Measurements from ENCODE around the gene IPO13.

The IPO13 gene

DNA sequence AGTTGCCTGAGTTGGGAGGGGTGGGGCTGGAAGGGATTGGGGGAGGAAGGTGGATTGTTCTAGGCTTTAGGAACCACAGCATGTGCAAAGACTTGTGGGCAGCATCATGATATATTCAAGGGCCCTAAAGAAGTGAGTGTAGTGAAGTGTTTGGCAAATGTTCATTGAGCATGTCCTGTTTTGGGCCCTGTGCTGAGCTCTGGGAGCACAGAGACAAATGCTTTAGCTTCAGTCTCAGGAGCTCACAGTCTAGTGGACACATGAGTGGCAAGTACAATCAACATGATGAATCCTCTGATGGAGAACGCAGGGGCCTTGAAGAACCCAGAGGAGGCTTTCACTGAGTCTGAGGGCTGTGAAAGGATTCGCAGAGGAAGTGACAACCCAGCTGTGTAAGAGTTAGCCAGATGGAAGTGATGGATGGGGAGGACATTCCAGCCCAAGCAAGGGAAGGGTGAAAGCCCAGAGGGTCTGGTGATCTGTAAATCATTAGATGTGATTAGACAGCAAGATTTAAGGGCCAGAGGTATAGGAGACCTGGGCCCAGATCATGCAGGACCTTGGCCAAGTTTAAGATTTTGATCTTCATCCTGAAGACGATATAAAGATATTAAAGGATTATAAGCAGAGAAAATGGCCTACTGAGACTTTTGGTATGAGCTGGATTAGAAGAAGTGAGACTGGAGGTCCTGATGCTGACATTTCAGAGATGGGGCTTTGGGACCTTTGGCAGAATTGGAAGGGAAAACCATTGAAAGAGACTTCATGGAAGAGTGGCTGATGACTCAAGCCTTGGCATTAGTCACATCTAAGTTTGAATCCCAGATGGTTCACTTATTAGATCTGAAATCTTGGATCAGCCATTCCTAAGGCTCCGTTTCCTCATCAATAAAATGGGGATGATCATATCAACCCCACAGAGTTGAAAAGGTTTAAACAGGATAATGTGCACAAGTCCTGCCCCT is 4.6 kb downstream of the IPO13 start:
- DNase-seq = no peak

DNA sequence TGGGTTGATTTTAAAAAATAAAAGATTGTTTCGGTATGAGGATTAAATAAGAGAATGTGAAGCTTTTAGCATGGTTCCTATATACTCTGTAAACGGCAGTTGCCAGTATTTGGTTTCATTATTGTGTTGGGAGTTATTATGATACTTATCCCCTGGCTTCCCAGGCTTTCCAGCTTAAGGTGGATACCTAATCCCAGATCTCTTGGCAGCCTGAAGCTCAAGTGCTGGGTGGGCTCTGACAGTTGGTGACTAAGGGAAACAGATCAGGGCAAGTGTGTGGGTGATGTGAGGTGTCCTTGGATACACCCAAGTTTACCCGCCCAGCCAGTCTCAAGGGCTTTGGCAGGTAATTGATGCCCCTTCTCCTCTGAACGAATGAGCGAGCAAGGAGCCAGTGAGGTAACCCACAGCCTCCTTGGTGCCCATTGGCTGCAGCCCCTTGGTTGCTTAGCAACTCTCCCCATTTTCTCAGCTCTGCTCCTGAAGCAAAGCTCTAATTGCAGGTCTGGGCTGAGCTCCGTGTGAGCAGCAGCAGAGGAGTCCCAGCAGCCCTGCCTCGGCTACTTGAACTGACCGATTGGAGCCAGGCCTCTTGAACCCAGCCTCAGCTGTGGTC is 6.1 kb downstream of the IPO13 start:
- no peak for DNase-seq

DNA sequence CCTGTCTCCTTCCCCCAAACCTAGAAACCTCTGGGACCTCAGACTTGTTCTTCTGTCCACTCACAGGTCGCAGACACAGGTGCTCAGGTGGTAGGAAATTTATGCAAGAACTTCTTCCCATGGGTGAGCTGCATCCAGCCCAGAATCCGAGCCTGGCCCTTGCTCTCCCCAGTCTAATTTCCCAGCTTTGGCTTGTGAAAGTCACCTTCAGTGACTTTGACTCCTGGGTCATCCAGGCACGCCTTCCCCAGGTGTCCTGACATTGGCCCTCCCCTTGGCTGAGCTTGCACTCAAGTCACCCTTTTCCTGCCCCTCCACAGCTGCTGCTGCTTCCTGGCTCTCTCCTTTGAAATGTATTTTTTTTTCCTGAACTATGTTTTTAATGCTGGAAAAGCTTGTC is 6.6 kb downstream of the IPO13 start:
- DNase-seq = no peak

DNA sequence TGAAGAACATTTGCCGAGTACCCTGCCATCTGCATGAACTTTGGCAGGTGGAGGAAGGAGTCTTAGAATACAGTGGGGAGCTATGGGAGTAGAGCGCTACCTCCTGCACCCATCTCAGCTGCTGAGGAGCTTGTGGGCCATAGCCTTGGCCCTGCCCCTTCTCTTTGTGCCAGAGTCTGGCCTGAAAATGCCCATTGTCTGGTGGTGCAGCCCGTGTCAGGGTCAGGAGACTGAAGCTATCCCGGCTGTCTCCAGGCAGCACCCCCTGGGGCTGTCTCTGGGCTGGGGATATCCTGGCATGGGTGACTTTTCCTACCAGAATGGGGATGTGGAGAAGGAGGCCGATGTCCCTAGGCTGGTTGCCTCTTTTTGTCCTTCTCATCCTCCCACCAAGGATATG is 7.3 kb downstream of the IPO13 start:
- no peak for DNase-seq

DNA sequence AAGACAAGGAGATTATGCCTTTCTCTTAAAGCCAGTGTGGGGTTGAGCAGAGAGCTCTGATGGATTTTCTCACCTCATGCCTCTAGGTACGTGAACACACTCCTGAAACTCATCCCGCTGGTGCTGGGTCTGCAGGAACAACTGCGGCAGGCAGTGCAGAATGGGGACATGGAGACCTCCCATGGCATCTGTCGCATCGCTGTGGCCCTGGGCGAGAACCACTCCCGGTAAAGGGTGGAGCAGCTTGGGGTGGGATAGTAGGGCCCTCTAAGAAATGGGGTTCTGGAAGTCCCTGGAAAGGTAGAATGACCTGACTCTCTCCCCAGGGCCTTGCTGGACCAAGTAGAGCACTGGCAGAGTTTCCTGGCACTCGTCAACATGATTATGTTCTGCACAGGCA is 9.5 kb downstream of the IPO13 start:
- DNase-seq = no peak

DNA sequence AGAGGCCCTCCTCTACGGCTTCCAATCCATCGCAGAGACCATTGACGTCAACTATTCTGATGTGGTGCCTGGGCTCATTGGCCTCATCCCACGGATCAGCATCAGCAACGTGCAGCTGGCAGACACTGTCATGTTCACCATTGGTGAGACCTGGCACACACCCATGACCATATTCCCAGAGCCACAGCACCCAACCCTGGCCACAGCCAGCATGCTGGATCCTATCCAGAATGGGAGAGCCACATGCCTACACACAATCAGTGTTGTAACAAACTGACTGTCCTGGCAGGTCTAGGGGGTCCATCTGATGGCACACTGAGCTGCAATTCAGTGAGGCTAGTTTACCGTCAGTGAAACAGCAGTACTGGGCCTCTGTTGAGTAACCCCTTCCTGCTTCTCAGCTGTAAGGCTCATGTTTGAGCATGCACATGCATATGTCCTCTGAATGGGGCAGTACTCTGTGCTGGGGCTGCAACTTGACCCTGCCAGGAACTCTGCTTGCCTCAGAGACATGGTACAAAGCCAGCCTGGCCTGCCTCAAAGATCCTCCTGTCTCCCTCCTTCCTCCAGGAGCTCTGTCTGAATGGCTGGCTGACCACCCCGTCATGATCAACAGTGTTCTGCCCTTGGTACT is 10.8 kb downstream of the IPO13 start:
- no peak for DNase-seq

DNA sequence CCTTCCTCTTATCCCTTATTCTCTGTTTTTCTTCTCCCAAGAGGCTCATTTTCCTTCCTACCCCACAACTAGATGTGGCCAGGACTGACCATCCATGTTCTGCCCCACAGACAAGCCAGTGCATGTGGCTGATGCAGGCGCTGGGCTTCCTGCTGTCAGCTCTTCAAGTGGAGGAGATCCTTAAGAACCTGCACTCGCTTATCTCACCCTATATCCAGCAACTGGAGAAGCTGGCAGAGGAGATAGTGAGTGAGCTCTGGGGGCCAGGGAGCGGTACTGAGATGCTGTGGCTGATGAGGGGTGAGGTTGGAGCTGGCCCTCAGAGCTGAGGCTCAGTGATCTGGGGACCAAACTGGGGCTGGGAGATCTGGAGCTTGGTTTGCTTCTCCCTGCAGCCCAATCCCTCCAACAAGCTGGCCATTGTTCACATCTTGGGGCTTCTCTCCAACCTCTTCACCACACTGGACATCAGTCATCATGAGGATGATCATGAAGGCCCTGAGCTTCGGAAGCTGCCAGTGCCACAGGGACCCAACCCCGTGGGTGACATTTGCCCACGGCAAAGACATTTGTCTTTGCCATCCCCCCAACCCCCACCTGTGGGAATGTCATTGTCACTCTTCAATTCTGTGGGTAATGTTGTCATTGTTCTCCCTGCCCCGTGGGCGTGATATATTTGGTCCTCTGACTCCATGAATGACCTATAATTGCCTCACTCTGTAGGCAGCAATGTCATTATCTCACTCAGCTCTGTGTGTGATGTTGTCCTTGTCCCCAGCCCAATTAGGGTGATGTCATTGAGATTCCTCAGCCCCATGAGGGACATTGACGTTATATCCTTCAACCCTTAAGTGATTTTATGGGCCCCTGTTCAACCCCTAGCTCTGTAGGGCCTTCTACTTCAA is 11.9 kb downstream of the IPO13 start:
- DNase-seq = no peak

DNA sequence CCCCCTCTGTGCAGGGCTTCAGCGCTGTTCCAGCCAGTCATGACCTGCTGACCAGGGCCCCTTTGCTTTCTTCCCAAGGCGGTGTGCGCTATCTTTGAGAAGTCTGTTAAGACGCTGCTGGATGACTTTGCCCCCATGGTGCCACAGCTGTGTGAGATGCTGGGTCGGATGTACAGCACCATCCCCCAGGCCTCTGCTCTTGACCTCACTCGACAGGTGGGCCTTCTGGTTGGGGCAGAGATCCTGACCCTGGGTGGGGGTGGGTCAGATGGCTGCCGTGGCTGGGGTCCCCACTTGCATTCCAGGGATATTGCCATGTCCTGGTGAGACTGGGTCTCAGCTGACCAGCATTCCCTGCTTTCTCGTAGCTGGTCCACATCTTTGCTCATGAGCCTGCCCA is 14.0 kb downstream of the IPO13 start:
- no peak for DNase-seq

DNA sequence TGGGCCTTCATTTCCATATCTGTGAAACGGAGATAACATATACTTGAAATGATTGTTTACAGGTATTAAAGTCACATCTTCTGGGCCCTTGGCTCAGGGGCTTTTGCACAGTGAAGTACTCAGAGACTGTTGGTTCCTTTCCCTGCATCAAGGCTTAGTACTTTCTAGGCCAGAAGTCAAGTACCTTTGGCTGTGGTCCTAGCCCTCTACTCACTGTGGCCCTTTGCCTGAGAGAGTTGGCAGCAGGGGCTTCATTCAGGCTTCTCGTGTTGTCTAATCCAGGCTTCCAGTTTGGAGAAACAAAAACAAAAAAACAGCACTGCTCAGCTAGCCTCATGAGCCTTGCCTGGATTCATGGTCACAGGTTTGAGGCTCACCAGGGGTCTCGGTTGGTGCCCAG is 14.9 kb downstream of the IPO13 start:
- no peak for DNase-seq

DNA sequence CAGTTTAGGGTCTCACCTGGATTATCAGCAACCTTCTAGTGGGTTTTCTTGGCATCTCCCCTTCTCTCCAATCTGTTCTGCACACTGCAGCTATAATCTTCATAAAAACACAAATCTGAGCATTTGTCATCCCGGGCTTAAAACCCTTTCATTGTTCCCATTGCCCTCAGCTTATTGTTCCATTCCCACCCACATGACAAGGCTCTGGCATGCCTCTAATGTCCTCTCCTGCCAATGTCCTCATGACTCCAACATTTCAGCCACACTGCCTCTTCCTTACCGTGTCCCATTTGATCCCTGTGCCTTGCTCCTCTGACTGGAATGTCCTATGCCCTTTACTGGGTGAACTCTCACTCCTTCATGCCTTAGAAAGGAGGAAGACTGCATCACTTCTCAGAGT is 15.6 kb downstream of the IPO13 start:
- DNase-seq = no peak

DNA sequence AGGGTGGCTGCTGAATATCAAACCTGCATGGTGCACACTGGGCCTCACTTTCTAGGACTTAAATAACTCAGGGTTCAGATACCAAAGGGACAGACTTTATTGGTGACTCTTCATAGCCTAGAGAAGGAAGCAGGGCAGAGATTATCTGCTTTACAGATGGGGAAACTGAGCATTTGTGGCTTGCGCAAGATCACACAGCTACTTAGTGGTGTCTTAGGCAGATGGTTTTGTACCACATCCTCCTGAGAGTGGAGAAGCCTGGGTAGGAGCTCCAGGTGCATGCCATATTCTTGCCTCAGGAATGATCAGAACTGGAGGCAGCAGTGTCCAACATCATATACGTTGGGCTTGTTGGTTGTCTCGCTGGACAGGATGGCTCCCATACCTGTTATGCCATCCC is 16.3 kb downstream of the IPO13 start:
- DNase-seq = no peak

DNA sequence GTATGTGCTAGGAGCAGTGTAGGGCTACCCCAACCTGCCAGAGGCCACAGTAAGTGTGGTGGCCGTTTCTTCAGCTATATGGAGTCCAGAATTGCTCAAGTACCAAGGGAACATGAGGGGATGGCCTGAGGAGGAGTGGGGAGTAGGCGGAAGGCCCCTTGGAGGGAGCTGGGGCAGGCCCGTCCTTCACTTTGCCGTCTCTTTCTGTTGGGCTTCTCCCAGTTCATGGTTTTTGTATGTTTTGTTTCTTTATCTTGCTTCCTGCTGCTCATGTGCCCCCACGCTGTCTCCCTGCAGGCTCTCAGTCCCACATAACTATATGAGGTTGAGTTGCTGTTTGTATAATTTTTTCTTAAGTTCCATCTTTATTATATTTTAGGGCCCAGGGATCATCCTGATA is 17.1 kb downstream of the IPO13 start:
- DNase-seq = no peak

DNA sequence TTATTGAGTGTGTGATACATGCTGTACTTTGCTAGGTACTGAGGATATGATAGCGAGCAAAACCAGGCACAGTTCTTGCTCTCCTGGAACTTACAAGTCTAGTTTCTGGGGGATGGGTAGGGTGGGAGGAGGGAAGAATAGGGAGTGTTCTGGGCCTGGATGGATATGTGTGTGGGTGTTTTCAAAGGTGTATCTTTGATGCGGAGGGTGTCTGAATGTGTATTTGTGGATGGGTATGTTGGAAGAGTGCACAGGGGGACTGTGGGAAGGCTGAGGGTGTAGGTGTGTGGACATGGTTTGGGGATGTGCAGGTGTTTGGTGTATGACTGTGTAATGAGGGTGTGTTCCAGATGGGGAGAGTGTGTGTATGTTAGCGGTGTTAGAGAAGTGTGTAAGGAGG is 18.6 kb downstream of the IPO13 start:
- no peak for DNase-seq

DNA sequence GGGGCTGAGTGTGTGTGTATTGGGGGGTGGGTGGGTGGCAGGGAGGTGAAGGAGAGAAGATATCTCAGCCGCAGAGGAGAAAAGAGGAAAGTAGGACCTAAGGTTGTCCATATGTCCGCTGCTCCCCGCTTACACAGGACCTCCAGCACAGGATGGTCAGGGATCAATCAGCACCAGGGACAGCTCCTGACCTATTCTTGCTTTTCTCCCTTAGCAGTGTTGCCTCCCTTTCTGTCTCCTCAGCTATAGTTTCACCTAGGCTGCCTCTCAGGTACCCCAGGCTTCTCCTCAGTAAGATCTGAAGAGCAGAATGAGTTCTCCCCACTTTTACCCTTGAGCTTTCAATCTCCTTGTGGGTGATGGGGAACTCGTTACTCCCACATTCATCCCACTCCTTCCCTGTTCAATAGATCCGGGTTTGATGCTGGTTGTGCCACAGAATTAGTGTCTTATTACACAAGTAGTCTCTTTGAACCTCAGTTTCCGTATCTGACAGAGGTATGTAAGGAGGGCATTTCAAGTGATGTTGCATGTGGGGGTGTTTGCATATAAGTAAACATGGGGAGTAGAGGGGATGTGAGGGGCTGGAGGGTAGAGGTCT is 21.7 kb downstream of the IPO13 start:
- no peak for DNase-seq

DNA sequence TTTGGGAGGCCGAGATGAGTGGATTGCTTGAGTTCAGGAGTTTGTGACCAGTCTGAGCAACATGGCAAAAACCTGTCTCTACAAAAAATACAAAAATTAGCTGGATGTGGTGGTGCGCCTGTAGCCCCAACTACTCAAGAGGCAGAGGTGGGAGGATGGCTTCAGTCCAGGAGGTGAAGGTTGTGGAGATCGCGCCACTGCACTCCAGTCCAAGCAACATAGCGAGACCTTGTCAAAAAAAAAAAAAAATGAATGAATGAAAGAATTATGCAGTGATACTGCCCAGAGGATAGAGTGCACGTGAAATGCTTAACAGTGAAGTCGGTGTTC is 22.6 kb downstream of the IPO13 start:
- no peak for DNase-seq

DNA sequence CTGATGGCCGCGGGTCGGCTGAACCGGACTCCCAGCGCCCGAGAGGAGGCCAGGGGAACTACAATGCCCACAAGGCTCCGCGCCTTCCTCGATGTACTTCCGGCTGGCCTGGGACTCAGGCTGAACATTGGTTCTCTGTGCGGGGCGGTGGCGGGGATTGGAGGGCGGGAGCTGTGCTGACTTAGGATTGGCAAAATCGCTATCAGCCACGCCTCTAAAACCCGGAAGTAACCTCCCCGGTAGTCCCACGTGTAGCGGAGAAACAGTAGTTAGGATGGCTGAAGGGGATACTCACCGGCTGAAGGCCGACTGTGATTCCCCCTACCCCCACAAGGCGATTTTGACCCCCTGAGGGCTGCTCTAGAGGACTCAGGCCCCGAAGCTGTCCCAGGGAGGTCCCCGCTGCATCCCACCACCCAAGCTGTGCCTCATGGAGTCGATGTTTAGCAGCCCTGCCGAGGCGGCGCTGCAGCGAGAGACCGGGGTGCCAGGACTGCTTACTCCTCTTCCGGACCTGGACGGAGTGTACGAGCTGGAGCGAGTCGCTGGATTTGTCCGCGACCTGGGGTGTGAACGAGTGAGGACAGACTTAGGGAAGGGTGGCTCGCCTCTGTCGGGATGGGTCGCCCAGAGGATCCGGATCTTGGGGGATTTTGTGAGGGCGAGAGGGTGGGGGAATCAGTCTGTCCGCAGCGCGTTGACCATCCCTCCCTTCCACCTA is 23.2 kb downstream of the IPO13 start, which contains the start of gene DPH2:
TSS of gene DPH2 (plus strand) at position 265 of the 721 bp plus-strand sequence. CDS start at position 431, 166 bp downstream.
- peak; percentile 97 for DNase-seq

DNA sequence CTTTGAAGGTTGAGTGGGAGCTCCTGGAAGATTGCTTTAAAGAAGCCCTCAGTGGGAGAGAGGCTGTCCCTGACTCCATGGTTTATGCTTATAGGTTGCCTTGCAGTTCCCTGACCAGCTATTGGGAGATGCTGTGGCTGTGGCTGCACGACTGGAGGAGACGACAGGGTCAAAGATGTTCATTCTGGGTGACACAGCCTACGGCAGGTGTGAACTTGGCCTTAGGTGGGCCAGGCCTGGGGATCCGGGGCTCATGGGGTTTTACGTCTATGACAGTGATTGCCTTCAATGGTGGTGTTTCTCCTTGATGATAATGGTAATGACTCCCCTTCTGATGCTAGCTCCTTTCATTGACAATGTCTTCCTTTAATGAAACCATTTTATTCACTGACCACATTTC is 23.8 kb downstream of the IPO13 start:
- DNase-seq = no peak

DNA sequence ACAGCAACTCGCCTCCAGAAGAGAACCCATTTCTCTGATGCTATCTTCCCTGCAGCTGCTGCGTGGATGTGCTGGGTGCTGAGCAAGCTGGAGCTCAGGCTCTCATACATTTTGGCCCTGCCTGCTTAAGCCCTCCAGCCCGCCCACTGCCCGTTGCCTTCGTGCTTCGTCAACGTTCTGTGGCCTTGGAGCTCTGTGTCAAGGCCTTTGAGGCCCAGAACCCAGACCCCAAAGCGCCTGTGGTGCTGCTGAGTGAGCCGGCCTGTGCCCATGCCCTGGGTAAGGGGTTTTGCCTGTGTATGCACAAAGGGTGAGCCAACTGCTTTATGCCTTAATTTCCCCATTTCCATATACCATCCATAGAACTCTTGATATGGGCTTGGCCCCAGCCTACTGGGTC is 24.2 kb downstream of the IPO13 start:
- no peak for DNase-seq

DNA sequence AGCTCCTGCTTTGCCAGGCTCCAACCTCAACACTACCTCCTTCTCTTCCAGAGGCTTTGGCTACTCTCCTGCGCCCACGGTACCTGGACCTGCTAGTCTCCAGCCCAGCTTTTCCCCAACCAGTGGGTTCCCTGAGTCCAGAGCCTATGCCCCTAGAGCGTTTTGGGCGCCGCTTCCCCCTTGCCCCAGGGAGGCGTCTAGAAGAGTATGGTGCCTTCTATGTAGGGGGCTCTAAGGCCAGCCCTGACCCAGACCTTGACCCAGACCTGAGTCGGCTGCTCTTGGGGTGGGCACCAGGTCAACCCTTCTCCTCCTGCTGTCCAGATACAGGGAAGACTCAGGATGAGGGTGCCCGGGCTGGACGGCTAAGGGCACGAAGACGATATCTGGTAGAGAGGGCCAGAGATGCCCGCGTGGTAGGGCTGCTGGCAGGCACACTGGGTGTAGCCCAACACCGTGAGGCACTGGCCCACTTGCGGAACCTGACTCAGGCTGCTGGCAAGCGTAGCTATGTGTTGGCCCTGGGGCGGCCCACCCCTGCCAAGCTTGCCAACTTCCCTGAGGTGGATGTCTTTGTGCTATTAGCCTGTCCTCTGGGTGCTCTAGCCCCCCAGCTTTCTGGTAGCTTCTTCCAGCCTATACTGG is 24.7 kb downstream of the IPO13 start:
- no peak for DNase-seq

DNA sequence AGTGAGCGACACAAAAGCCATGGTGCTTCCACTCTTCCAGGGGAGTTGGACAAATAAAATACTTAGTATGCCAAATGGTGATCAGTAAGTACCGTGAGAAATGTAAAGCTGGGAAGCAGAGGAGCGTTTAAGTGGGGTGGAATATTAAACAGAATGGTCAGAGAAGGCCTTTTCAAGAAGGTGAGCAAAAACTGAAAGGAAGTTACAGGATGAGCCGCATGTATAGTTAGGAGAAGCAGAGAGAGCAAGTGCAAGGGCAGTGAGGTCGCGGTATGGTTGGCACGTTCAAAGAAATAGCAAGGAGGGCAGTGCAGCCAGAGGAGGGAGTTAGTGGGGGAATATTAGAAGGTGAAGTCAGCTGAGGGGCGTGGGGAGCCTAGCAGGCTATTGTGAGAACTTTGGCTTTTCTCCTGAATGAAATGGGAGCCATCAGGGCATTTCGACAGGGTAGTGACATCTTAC is 27.3 kb downstream of the IPO13 start:
- no peak for DNase-seq

Data from stimulated activated CD4-positive, alpha-beta T cell treated with anti-CD3 and anti-CD28 coated beads, Interleukin-1b, Interleukin-23, amount 100 ng/mL, for 48 hours (primary cell).